H1 (cell line): ENCODE results near the gene CRHR2. TPM values are rescaled to one million over a fixed set of nuclear protein-coding genes. Genes with fewer than 3 reads are reported as not detected.

ENCODE experiments used
- ZNF274 ChIP-seq: IDR thresholded peaks from 2 replicates; pipeline ENCODE4 v1.7.0; 2012; ENCODE audit warnings: low read length, borderline replicate concordance; ENCODE audit errors: extremely low read depth
- polyA plus RNA-seq, 7 experiments: library from polyadenylated mRNA; depleted of rRNA in 3 of 7; stranded (reverse) in 5 of 7; unstranded in 2 of 7; fragments of >200 nt in 5 of 7; fragments of 200-250 nt in 2 of 7; gene quantifications; 1 replicate in 5 of 7; 2 replicates in 1 of 7; 4 replicates in 1 of 7; pipeline versions ENCODE4 v1.2.1 to v1.2.3, GENCODE V29; 2011 to 2013; ENCODE audit warnings: missing spikeins in 2 of 7, mixed read lengths in 2 of 7
- total RNA-seq: library from RNA; stranded (reverse); fragmentation: NEBNext Ultra II Directional; extraction: Animal tissue kit (Norgen Biotek cat#: 25700); gene quantifications from 2 replicates; pipeline ENCODE4 v1.2.1, GENCODE V29; 2021

Gene CRHR2
- total and polyA plus RNA-seq, 2 of the 8 experiments (the other 6 are each of a cell fraction or from before 2014, with no cell fraction given), result 0.37 to 1.3 TPM

GRCh38 chr7:30617359-30617758 is 64.9 kb downstream of the CRHR2 start (continued):
- no peak for TF ChIP-seq ZNF274
